Smooth muscle cell (in vitro differentiated cells): ENCODE results near the gene MDM2. TPM values are rescaled to one million over a fixed set of nuclear protein-coding genes. Genes with fewer than 3 reads are reported as not detected.
"Not testable (repeated sequence)": the region's sequence is repeated elsewhere in the genome, so short reads cannot be mapped to it uniquely, and the experiment has no call there.

Source experiments
- DNase-seq: peaks from one replicate; lab custom pipeline; 2025; ENCODE audit not compliant: unreplicated experiment; lab: John Stamatoyannopoulos, UW
- H2AFZ ChIP-seq: fragments of 200-600 bp; sonication (generic); 2 replicates; pipeline ENCODE4 v1.6.0; 2016; ENCODE audit warnings: antibody characterized with exemption, low read depth, mild to moderate bottlenecking
- H3F3A ChIP-seq: fragments of 200-600 bp; sonication (generic); 2 replicates; pipeline ENCODE4 v1.6.0; 2017; ENCODE audit warnings: antibody characterized with exemption, low read depth
- H3K27ac ChIP-seq: fragments of 200-600 bp; sonication (generic); 2 replicates; pipeline ENCODE4 v1.5.1; 2016; ENCODE audit warnings: low read depth, mild to moderate bottlenecking
- H3K27me3 ChIP-seq: fragments of 200-600 bp; sonication (generic); 2 replicates; pipeline ENCODE4 v1.6.1; 2016; ENCODE audit warnings: low read depth, mild to moderate bottlenecking
- H3K36me3 ChIP-seq: fragments of 200-600 bp; sonication (generic); 2 replicates; pipeline ENCODE4 v1.5.1; 2016; ENCODE audit warnings: low read depth
- H3K4me1 ChIP-seq: fragments of 200-600 bp; sonication (generic); 2 replicates; pipeline ENCODE4 v1.5.1; 2016; ENCODE audit warnings: low read depth
- H3K4me2 ChIP-seq: fragments of 200-600 bp; sonication (generic); 2 replicates; pipeline ENCODE4 v1.6.0; 2016; ENCODE audit warnings: mild to moderate bottlenecking
- H3K4me3 ChIP-seq: fragments of 200-600 bp; sonication (generic); 2 replicates; pipeline ENCODE4 v1.5.1; 2016; ENCODE audit warnings: mild to moderate bottlenecking
- H3K79me2 ChIP-seq: fragments of 200-600 bp; sonication (generic); 2 replicates; pipeline ENCODE4 v1.6.0; 2016; ENCODE audit warnings: low read depth, mild to moderate bottlenecking
- H3K9ac ChIP-seq: fragments of 200-600 bp; sonication (generic); 2 replicates; pipeline ENCODE4 v1.6.0; 2016; ENCODE audit warnings: low read depth
- H3K9me3 ChIP-seq: fragments of 200-600 bp; sonication (generic); replicated peaks from 2 replicates; pipeline ENCODE4 v1.5.1; 2016; ENCODE audit warnings: low read depth
- H4K20me1 ChIP-seq: fragments of 200-600 bp; sonication (generic); 2 replicates; pipeline ENCODE4 v1.6.0; 2016; ENCODE audit warnings: low read depth
- WGBS: methylation state at CpG from one replicate; pipeline ENCODE4 v1.1.7; 2016; ENCODE audit warnings: low lambda C conversion rate; 5-methylcytosine and 5-hydroxymethylcytosine counted together
- polyA plus RNA-seq: library from polyadenylated mRNA; unstranded; fragments of >200 nt; fragmentation: Nextera tagmentation; extraction: Ambion mirVana; gene quantifications from 2 replicates; pipeline ENCODE4 v1.2.1, GENCODE V29; 2016
- total RNA-seq: library from RNA; depleted of rRNA; stranded (reverse); fragments of >200 nt; gene quantifications from 2 replicates; pipeline ENCODE4 v1.2.3, GENCODE V29; 2014
- TF ChIP-seq, protein P1 (sequence below): fragments of 200-600 bp; sonication (generic); IDR thresholded peaks from 2 replicates; pipeline ENCODE4 v1.5.1; 2017; ENCODE audit warnings: borderline replicate concordance, mild to moderate bottlenecking, antibody characterized with exemption; ENCODE audit not compliant: insufficient read depth, poor library complexity, severe bottlenecking

The MDM2 gene
- total and polyA plus RNA-seq, 2 experiments from 2014 or later, result 43.4 to 189 TPM

DNA sequence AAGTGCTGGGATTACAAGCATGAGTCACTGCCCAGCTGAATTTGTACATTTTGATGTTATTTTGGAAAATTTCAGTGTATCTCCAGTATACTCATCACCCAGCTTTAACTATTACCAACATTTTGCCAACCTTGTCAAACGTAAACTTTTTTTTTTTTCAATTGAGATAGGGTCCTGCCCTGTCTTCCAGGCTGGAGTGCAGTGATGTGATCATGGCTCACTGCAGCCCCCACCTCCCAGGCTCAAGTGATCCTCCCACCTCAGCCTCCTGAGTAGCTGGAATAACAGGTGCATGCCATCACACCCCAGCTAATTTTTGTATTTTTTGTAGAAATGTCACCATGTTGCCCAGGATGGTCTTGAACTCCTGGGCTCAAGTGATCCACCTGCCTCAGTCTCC lies 29.2 kb downstream of the MDM2 start:
- Histone ChIP-seq H3K9me3 (no peaks in the 10 kb centered on the region), H3K9ac (no peak overlapping the region), H3K36me3 (peaks cover 50% of the 10 kb centered on the region), H3K4me3 (no peak overlapping the region), H3K27ac (no peak overlapping the region), H3K27me3 (no peaks in the 10 kb centered on the region), H2AFZ (no peak overlapping the region), H4K20me1 (peaks cover 96% of the 10 kb centered on the region), H3K4me2 (no peak overlapping the region), H3K79me2 (peaks cover 16% of the 10 kb centered on the region), H3F3A (peaks cover 8% of the 10 kb centered on the region), H3K4me1 (peaks cover 7% of the 10 kb centered on the region)
- DNase-seq, result no peak
- TF ChIP-seq, protein P1, sequence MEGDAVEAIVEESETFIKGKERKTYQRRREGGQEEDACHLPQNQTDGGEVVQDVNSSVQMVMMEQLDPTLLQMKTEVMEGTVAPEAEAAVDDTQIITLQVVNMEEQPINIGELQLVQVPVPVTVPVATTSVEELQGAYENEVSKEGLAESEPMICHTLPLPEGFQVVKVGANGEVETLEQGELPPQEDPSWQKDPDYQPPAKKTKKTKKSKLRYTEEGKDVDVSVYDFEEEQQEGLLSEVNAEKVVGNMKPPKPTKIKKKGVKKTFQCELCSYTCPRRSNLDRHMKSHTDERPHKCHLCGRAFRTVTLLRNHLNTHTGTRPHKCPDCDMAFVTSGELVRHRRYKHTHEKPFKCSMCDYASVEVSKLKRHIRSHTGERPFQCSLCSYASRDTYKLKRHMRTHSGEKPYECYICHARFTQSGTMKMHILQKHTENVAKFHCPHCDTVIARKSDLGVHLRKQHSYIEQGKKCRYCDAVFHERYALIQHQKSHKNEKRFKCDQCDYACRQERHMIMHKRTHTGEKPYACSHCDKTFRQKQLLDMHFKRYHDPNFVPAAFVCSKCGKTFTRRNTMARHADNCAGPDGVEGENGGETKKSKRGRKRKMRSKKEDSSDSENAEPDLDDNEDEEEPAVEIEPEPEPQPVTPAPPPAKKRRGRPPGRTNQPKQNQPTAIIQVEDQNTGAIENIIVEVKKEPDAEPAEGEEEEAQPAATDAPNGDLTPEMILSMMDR, result no peak
- 89% methylated on average over 1 of the region's 1 CpG for WGBS

DNA sequence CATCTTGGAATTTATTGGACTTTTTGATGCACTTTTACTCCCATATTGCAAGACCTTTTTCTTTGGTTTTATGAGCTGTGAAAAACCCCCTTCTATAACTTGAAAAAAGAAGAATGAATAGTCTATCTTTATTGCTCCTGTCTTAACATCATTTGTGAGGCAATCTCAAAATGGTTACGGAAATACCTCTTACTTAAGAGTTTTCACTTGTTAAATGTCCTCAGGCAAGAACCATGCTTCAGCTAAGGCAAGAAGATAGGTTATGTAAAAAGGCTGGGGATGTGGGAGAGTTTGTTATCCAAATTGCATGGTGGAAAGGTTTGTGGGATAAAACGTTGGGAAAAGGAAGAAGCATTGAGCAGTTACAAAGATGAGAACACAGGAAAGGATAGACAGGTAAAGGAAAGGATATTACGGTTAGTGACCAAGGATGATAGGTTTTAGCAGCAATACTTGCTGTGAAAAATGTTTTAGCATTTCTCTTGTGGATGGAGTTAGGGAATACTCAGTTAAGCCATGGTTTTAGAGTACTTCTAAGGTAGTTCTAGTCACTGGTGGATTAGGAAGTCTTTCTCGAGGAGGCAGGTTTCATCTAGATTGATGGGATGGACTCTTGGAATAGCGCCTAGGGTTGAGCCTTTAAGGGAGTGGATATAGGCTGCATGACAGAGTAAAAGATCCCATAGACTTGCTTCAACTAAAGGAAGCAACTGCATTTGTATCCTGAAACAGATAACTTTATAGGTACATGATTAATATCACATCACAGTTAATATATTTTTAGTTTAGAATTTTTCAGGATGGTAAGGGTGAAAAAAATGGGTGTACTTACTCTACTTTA lies 30.3 kb downstream of the MDM2 start:
- H2AFZ ChIP-seq, result no peak overlapping the region
- TF ChIP-seq, protein P1, result no peak
- no peak overlapping the region for H3K4me2 ChIP-seq
- H3K27ac ChIP-seq, result no peak overlapping the region
- WGBS, result 79% methylated on average over 5 of the region's 5 CpGs
- peaks cover 57% of the 10 kb centered on the region for H3K36me3 ChIP-seq
- H4K20me1 ChIP-seq, result peaks cover 100% of the 10 kb centered on the region
- no peak overlapping the region for H3K9ac ChIP-seq
- DNase-seq, result no peak
- H3K4me3 ChIP-seq, result no peak overlapping the region
- H3F3A ChIP-seq, result peaks cover 15% of the 10 kb centered on the region
- H3K27me3 ChIP-seq, result no peaks in the 10 kb centered on the region
- peaks cover 7% of the 10 kb centered on the region for H3K4me1 ChIP-seq
- peaks cover 16% of the 10 kb centered on the region for H3K79me2 ChIP-seq
- H3K9me3 ChIP-seq, result no peaks in the 10 kb centered on the region

DNA sequence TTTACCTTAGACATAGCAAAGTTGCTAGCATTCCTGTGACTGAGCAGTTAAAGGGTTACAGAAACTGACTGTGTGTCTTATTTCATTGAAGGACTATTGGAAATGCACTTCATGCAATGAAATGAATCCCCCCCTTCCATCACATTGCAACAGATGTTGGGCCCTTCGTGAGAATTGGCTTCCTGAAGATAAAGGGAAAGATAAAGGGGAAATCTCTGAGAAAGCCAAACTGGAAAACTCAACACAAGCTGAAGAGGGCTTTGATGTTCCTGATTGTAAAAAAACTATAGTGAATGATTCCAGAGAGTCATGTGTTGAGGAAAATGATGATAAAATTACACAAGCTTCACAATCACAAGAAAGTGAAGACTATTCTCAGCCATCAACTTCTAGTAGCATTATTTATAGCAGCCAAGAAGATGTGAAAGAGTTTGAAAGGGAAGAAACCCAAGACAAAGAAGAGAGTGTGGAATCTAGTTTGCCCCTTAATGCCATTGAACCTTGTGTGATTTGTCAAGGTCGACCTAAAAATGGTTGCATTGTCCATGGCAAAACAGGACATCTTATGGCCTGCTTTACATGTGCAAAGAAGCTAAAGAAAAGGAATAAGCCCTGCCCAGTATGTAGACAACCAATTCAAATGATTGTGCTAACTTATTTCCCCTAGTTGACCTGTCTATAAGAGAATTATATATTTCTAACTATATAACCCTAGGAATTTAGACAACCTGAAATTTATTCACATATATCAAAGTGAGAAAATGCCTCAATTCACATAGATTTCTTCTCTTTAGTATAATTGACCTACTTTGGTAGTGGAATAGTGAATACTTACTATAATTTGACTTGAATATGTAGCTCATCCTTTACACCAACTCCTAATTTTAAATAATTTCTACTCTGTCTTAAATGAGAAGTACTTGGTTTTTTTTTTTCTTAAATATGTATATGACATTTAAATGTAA lies 31.5 kb downstream of the MDM2 start:
- H3K4me1 ChIP-seq, result peaks cover 7% of the 10 kb centered on the region
- H3K4me3 ChIP-seq, result no peak overlapping the region
- H3K79me2 ChIP-seq, result peaks cover 10% of the 10 kb centered on the region
- H3K36me3 ChIP-seq, result peaks cover 57% of the 10 kb centered on the region
- no peak overlapping the region for H2AFZ ChIP-seq
- H4K20me1 ChIP-seq, result peaks cover 100% of the 10 kb centered on the region
- no peaks in the 10 kb centered on the region for H3K9me3 ChIP-seq
- TF ChIP-seq, protein P1, result no peak
- no peak for DNase-seq
- peaks cover 25% of the 10 kb centered on the region for H3F3A ChIP-seq
- no peak overlapping the region for H3K27ac ChIP-seq
- H3K4me2 ChIP-seq, result no peak overlapping the region
- WGBS, result 51% methylated on average over 2 of the region's 2 CpGs
- H3K27me3 ChIP-seq, result no peaks in the 10 kb centered on the region
- H3K9ac ChIP-seq, result no peak overlapping the region

DNA sequence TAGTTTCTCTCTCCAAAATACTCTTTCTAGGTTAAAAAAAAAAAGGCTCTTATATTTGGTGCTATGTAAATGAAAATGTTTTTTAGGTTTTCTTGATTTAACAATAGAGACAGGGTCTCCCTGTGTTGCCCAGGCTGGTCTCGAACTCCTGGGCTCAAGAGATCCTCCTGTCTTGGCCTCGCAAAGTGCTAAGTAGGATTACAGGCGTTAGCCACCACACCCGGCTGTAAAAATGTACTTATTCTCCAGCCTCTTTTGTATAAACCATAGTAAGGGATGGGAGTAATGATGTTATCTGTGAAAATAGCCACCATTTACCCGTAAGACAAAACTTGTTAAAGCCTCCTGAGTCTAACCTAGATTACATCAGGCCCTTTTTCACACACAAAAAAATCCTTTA lies 33.2 kb downstream of the MDM2 start:
- H3K9ac ChIP-seq, H3K27ac ChIP-seq, H3K79me2 ChIP-seq, H3K4me1 ChIP-seq, H2AFZ ChIP-seq, H3K4me2 ChIP-seq, H3K27me3 ChIP-seq, DNase-seq, H3K9me3 ChIP-seq, H3K4me3 ChIP-seq: not testable (repeated sequence)
- 79% methylated on average over 5 of the region's 5 CpGs for WGBS
- peaks cover 29% of the 10 kb centered on the region for H3F3A ChIP-seq
- peaks cover 44% of the 10 kb centered on the region for H3K36me3 ChIP-seq
- peaks cover 93% of the 10 kb centered on the region for H4K20me1 ChIP-seq
